ENCODE results near the gene ZFP57.
"Not testable (repeated sequence)": the region's sequence is repeated elsewhere in the genome, so short reads cannot be mapped to it uniquely, and the experiment has no call there.

The ZFP57 gene

GRCh38 chr6:29696147-29697125 is 15.5 kb upstream of the ZFP57 start:
- DNase-seq, result peak in 13 of 56 donors; percentile 2 to 65 (median 13)

- no peak for DNase-seq
These were observed 13.7 kb upstream of the ZFP57 start for GRCh38 chr6:29694637-29695036.

GRCh38 chr6:29685718-29686326 is 4.9 kb upstream of the ZFP57 start:
- DNase-seq, result peak in 15 of 56 donors; percentile 5 to 63 (median 26)

- DNase-seq, result no peak
These were observed 859 bp upstream of the ZFP57 start for GRCh38 chr6:29681811-29682210.

GRCh38 chr6:29680416-29680815 is 536 bp downstream of the ZFP57 start:
- no peak for DNase-seq

- DNase-seq, result no peak
These were observed 990 bp downstream of the ZFP57 start for GRCh38 chr6:29679962-29680361.

GRCh38 chr6:29678114-29678513 is 2.8 kb downstream of the ZFP57 start:
- DNase-seq, result no peak

- DNase-seq, result no peak
These were observed 3.9 kb downstream of the ZFP57 start for GRCh38 chr6:29676981-29677601.

GRCh38 chr6:29675561-29675960 is 5.4 kb downstream of the ZFP57 start:
- DNase-seq, result no peak

GRCh38 chr6:29674008-29674407 is 6.9 kb downstream of the ZFP57 start:
- no peak for DNase-seq

GRCh38 chr6:29673161-29673560 is 7.8 kb downstream of the ZFP57 start:
- DNase-seq, result peak in 3 of 56 donors; percentile 45 to 51 (median 47)

GRCh38 chr6:29672116-29672515 is 8.8 kb downstream of the ZFP57 start:
- not testable (repeated sequence) for DNase-seq

- no peak for DNase-seq
These were observed 9.9 kb downstream of the ZFP57 start for GRCh38 chr6:29671026-29671425.

- DNase-seq, result no peak
These were observed 13.8 kb downstream of the ZFP57 start for GRCh38 chr6:29667158-29667557.

- no peak for DNase-seq
These were observed 14.2 kb downstream of the ZFP57 start for GRCh38 chr6:29666826-29667130.

- no peak for DNase-seq
These were observed 14.8 kb downstream of the ZFP57 start for GRCh38 chr6:29665942-29666825.

- no peak for DNase-seq
These were observed 17.5 kb downstream of the ZFP57 start for GRCh38 chr6:29663300-29664042.

GRCh38 chr6:29661502-29662141 is 19.3 kb downstream of the ZFP57 start:
- not testable (repeated sequence) for DNase-seq

GRCh38 chr6:29661071-29661470 is 19.9 kb downstream of the ZFP57 start:
- DNase-seq, result no peak

GRCh38 chr6:29656798-29657197 is 24.2 kb downstream of the ZFP57 start, which contains the start of gene MOG:
TSS of gene MOG (plus strand) at chr6:29657092. CDS start at chr6:29657210, 118 bp downstream.
- peak in 54 of 56 donors; percentile 21 to 95 (median 82) for DNase-seq

Data from amygdala (tissue), 56 donors.